LNCaP clone FGC (cell line): Measurements from ENCODE around the gene RBM5.
"Not testable (repeated sequence)": the region's sequence is repeated elsewhere in the genome, so short reads cannot be mapped to it uniquely, and the experiment has no call there.

ENCODE experiments used
- DNase-seq: peaks from one replicate; pipeline ENCODE4 v3.0.0-alpha.2; 2011; ENCODE audit warnings: low read depth
- H3K4me3 ChIP-seq: 2 replicates; pipeline ENCODE4 v1.5.1; 2011; ENCODE audit warnings: mild to moderate bottlenecking, low read depth, low read length, control low read depth
- CTCF ChIP-seq: IDR thresholded peaks from 2 replicates; pipeline ENCODE4 v1.5.1; 2012; ENCODE audit warnings: mild to moderate bottlenecking; ENCODE audit not compliant: control insufficient read depth, insufficient read depth; ENCODE audit errors: extremely low read depth

Gene RBM5

GRCh38 chr3:50078622-50079021, 10.1 kb upstream of the RBM5 start:
- no peak overlapping the region for H3K4me3 ChIP-seq
- no peak for DNase-seq
- TF ChIP-seq CTCF: no peak

GRCh38 chr3:50084951-50085350, 3.8 kb upstream of the RBM5 start:
- H3K4me3 ChIP-seq, DNase-seq: not testable (repeated sequence)

- DNase-seq: no peak
- peak overlapping the region; percentile 88 for H3K4me3 ChIP-seq
- TF ChIP-seq CTCF: no peak
These were observed 858 bp downstream of the RBM5 start for GRCh38 chr3:50089609-50089945.

- no peak for DNase-seq
- no peak for TF ChIP-seq CTCF
- no peak overlapping the region for H3K4me3 ChIP-seq
These were observed 2.3 kb downstream of the RBM5 start for GRCh38 chr3:50090984-50091383.

- no peak for TF ChIP-seq CTCF
- no peak for DNase-seq
- H3K4me3 ChIP-seq: no peak overlapping the region
These were observed 6.8 kb downstream of the RBM5 start for GRCh38 chr3:50095352-50095998.

- no peak overlapping the region for H3K4me3 ChIP-seq
- no peak for DNase-seq
- TF ChIP-seq CTCF: no peak
These were observed 11.7 kb downstream of the RBM5 start for GRCh38 chr3:50100386-50100785.

GRCh38 chr3:50100956-50101845, 12.5 kb downstream of the RBM5 start:
- no peak for DNase-seq
- TF ChIP-seq CTCF: no peak

More at GRCh38 chr3:50100956-50101845, 12.5 kb downstream of the RBM5 start:
- H3K4me3 ChIP-seq: no peak overlapping the region
